GM18868 (cell line): Measurements from ENCODE around the gene IRGQ.
"Not testable (repeated sequence)": the region's sequence is repeated elsewhere in the genome, so short reads cannot be mapped to it uniquely, and the experiment has no call there.

Experiments
- ATAC-seq: cut with Tn5 transposase; IDR thresholded peaks from one replicate; pipeline ENCODE4 v1.9.1; 2021; ENCODE audit warnings: mild to moderate bottlenecking, moderate library complexity; ENCODE audit not compliant: unreplicated experiment

IRGQ gene

DNA sequence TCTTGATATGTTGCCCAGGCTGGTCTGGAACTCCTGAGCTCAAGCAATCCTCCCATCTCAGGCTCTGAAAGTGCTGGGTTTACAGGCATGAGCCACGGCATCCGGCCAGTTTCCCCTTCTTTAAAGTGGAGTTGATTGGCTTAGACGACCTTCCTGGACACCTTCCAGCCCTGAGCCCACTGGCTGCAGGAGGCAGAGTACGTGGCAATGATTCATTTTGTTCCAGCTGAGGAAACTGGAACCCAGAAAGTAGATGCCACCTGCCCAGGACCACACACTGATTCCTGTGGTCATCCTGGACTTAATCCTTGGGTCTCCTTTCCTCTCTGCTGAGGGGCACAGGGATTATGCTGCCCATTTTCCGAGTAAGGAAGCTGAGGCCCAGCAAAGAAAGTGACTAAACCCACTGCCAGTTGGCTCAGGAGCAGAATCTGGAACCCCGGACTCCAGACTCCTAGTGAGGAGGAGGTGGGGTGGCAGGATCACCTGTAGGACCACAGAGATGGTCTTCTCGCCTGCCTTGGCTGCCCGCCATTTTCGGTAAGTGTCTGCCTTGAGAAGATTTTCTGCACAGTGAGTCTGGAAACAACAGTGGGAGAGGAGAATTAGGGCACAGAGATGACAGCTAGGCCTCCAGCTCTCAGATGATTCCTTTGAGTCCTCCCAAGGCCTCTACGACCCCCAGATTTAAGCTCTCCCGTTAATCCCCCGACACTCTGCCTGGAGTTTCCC, 21.3 kb downstream of the IRGQ start:
- no peak for ATAC-seq

DNA sequence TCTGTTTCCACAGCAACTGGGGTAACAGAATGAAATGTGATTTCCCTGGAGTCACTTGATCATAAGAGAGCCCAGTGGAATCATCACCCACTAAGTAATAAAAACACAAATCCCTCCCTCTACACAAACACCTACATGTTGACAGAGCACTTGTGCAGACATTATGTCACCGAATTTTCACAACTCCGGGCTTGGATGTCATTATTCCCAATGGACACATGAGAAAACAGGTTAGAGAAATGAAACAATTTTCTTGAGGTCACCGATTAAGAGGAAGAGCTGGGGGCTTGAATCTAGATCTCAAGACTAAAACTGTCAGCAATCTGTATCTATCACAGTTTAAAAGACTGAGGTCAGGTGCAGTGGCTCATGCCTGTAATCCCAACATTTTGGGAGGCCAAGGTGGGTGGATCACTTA, 23.8 kb downstream of the IRGQ start:
- no peak for ATAC-seq

GRCh38 chr19:43570174-43570791, 25.7 kb downstream of the IRGQ start:
- ATAC-seq: no peak

- ATAC-seq: no peak
Measured at GRCh38 chr19:43569657-43570056, 26.3 kb downstream of the IRGQ start.

DNA sequence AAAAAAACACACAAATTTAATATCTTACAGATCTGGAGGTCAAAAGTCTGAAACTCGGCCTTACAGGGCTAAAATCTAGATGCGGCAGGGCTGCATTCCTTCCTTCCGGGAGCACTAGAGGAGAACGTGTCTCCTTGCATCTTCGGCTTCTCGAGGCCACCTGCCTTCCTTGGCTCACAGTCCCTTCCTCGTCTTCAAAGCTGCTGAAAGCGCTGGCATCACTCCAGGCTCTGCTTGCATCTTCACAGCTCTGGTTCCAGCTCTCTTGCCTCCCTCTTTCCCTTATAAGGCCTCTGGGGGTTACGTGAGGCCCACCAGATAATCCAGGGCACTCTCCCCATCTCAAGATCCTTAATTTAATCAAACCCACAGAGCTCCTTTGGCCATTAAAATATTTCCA, 31.1 kb downstream of the IRGQ start:
- no peak for ATAC-seq

DNA sequence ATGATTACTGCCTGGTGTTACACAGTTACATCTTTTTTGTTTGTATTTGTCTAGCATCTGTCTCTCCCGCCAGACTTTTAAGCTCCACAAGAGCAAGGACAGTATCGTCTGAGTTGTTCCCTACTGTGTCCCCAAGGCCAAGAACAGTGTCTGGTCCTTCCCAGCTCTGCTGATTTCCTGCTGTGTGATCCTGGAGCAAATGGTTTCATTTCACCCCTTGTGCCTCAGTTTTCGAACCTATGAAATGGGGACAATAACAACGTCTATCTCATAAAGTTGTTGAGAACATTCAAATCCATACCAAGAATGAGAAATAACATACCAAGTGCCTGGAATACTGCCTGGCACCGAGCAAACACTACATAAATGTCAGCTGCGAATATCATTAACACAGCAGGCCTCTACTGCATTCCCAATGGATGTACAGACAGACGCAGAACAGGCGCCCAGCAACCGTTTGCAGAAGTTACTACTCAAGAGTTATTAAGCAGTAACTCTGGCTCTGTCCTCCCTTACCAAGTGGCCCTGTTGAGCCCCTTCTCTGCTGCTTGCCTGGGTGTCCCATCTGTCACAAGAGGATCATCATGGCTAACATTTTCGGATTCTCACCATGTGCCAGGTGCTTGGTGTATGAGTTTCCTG, 32.0 kb downstream of the IRGQ start:
- no peak for ATAC-seq

DNA sequence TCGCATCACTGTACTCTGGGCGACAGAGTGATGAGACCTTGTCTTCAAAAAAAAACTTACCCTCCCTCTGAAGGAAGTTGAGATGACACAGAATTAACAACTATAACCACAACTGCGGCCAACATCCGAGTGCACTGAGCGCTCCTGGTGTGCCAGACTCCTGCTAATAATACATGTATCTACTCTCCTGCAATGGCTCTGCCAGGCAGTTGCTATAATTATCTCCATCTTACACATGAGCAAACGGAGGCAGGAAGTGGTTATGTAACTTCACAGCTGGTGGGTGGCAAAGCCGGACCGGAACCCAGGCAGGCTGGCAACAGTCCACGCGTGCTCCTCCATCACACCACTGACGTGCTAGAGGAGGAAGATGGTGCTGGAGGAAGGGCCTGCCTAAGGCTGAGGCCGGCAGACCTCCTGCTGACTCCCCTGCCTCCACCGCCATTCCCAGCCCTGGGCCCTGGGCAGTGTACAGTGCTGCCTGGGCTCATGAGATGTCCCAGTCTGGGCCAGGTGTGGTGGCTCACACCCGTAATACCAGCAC, 33.2 kb downstream of the IRGQ start:
- peak; percentile 84 for ATAC-seq

DNA sequence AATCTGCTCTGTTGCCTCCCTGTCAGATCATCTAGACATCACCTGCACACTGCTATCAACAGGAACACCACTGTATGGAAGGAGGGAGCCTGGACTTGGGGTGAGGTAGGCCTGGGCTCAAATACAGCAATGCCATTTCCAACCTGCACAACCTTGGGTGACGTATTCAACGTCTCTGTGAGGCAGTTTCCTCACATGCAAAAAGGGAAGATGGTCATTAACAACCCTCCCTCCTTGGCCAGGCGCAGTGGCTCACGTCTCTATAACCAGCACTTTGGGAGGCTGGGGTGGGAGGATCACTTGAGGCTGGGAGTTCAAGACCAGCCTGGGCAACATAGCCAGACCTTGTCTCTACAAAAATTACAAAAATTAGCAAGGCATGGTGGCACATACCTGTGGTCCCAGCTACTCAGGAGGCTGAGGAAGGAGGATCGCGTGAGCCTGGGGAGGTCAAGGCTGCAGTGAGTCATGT, 33.7 kb downstream of the IRGQ start:
- no peak for ATAC-seq

DNA sequence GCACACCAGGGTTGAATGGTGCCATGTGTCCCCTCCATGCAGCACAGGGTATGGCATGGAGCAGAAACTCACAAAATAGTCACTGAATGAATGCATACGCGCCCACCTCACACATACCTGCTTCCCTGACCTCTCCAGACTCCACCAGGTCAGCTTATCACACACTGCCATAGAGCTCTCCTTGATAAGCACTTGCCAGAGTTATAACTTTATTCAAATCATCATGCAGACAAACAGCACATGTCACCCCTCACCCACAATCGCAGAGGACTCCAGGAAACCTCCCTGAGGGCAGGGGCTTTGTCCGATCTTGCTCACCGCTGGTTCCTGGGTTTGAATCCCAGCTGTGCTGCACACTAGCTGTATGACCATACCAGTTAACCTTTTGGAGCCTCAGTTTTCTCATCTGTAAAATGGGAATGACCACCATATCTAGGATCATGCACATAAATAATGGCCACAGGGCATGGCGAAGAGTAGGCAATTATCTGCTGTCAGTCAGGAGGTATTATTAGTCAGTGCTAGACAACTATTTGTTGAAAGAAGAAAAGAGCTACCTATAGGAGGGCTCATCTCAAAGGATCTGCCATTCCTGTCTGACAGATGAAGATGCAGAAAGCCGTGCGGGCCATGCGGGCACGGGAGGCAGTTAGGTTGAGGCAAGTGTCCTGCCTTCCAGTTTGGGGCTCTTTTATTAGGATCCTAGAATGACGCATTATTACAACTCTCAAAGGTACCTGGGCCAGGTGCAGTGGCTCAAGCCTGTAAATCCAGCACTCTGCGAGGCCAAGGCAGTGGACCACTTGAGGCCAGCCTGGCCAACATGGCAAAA, 34.6 kb downstream of the IRGQ start:
- ATAC-seq: no peak

DNA sequence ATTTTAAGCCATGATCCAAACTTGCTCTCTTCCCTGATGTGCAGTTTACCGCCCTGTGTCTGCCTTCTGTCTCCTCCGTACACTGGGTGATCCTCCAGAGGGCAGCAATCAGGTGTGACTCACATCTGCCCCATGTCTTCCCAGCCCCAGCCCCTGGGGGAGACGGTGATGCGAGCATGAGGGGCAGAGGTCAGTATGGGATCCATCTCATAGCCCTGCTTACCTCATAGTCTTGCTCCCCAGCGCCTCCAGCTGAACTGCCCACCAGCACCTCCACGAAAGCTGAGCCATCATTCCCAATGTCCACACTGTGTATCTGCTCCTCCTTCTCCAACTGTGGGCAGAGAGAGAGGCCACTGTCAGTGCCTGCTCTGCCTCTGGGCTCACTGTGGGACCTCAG, 35.2 kb downstream of the IRGQ start:
- no peak for ATAC-seq

- ATAC-seq: no peak
Measured at GRCh38 chr19:43555185-43555770, 40.7 kb downstream of the IRGQ start.

- ATAC-seq: no peak
Measured at GRCh38 chr19:43554317-43554895, 41.5 kb downstream of the IRGQ start.

- no peak for ATAC-seq
Measured at GRCh38 chr19:43553656-43554055, 42.3 kb downstream of the IRGQ start.

DNA sequence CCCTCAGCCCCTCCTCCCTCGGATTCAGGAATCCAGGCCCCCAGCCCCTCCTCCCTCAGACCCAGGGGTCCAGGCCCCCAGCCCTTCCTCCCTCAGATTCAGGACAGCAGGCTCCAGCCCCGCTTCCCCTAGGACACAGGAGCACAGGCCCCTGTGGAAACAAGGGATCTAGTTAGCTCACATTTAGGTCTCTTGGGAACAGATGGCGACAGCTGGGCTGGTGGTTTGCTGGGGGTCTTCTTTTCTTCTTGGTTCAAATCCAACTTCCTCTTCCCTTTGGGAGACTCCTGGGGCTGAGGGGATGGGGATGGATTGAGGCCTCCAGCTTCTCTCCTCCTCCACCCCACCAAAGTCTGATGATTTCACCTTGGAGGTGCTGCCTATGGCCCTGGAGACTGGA, 43.3 kb downstream of the IRGQ start:
- ATAC-seq: no peak

DNA sequence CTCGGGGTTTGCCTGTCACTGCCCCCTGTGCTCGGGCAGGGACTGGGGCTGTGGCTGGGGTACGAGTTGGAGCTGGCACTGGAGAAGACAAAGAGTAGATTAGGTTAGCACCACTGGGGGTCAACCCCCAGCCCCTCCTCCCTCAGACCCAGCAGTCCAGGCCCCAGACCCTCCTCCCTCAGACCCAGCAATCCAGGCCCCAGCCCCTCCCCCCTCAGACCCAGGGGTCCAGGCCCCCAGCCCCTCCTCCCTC, 43.8 kb downstream of the IRGQ start:
- ATAC-seq: no peak

DNA sequence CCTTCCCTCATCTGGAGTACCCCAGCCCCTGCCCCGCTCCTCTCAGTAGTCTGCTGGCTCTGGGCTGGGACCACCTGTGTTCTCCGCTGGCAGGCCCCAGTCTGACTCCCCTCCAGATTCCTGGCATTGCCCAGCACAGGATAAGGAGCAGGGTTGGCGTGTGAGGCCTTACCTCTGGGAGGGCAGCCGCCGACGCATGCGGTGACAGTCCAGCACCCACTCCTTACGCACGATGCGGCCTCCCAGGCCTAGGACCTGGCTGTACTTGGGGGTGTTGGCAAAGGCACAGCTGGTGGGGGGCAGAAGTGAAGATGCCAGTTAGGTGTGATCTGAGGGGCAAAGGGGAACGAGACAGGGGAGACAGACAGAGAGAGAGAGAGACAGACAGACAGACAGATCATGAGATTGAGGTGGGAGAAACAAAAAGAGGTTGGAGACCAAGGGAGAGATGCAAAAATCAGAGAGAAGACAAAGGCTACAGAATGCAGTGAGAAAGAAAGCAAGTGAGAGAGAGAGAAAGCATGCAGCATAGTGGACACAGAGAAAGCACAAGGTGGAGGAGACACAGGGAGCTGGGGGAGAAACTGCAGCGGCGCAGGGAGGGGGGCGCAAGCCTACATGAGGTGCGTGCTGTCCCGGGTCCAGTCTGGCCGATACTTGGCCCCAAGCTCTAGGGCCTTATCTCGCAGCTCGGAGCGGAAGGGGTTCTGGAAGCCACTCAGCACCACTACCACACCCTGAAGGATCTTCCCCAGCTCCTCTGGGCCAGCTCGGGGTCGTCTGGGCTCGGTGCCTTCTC, 44.3 kb downstream of the IRGQ start:
- ATAC-seq: no peak

- no peak for ATAC-seq
Measured at GRCh38 chr19:43548706-43549105, 47.2 kb downstream of the IRGQ start.

DNA sequence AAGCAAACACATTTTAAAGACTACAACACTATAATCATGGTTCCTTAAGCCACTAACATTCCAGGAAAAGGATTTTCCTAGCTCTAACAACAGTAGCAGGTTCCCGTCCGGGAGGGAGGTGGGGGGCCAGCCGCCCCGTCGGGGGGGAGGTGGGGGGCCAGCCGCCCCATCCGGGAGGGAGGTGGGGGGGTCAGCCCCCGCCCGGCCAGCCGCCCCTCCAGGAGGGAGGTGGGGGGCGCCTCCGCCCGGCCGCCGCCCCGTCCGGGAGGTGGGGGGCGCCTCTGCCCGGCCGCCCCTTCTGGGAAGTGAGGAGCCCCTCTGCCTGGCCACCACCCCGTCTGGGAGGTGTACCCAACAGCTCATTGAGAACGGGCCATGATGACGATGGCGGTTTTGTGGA, 48.0 kb downstream of the IRGQ start:
- ATAC-seq: not testable (repeated sequence)

DNA sequence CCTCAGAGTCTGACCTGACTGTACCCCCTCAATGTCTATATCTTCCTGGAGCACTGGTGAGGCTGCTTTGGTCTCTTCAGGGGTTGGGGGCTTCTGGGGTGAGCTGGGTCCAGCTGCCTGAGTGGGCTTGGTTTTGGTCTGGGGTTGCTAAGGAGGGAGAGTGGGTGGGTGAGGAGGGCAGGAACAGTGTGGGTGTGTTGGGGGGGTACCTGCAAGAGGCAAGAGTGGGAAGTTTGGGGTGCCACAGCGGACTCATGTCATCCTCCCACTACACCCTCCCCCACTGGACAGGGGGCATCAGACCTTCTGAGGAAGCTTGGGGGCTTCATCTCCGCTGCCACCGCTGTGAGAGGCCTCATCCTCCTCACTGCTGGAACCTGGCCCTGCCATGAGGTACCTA, 49.4 kb downstream of the IRGQ start:
- no peak for ATAC-seq

DNA sequence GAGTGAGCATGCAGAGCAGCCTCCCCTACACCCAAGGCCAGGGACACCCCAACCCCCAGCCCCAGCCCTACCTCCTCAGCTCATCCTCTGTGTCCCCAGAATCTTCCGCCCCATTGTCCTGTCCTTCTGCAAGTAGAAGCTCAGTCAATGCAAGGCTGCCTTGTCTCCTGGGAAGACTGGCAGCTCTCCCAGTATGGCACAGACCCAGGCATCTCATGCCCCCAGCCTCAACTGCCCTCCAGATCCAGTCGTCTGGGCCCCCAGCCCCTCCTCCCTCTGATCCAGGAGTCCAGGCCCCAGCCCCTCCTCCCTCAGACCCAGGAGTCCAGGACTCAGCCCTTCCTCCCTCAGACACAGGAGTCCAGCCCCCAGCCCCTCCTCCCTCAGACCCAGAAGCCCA, 50.0 kb downstream of the IRGQ start:
- no peak for ATAC-seq
